ENCODE data around the gene AP1M1. TPM values are rescaled to one million over a fixed set of nuclear protein-coding genes. Genes with fewer than 3 reads are reported as not detected.

The AP1M1 gene
- total and polyA plus RNA-seq, 9 donors: 28.4 to 81.7 (median 51.6) TPM

DNA sequence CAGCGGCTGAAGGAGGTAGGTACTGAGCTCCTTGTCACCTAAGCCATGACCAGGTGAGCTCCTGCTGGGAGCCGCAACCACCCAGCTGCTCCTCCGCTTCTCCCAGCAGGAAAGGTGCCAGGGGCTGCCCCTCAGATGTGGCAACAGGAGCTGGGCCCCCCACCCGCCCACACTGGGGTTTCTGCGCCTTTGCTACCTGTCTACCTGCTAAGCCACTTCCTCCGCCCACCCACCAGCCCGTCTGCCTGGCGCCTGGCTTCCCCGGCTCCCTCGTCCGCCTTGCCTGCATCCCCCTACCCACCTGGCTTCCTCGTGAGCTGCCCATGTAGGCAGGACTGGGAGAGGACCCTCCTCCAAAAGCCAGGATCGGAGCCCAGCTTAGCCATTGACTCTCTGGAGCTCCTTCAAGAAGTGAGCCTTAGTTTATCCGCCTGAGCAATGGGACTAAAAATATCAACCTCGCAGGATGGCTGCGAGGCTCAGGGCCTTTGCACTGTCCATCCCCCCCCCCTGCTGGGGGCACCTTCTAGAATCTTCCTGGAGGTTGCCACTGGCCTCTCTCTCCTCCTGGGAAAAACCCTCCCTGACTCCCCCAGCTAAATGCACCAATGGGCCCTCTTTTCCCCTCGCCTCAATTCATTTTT, 71.1 kb downstream of the AP1M1 start:
- Histone ChIP-seq H3K36me3 (no peaks in the 10 kb centered on the region), H3K4me3 (no peak overlapping the region), H3K27me3 (no peaks in the 10 kb centered on the region), H3K9me3 (no peaks in the 10 kb centered on the region), H3K4me1 (ENCODE audit: insufficient read depth) (peaks cover 10% of the 10 kb centered on the region), H3K27ac (no peak overlapping the region)
- WGBS, 3 donors: 92 to 97% (median 93%) methylated on average over 17 of the region's 17 CpGs
- no peak for DNase-seq
- TF ChIP-seq POLR2A (IDR thresholded peaks at IDR 0.05) (no peak), EP300 (IDR thresholded peaks at IDR 0.05) (no peak)
- TF ChIP-seq, protein P1, sequence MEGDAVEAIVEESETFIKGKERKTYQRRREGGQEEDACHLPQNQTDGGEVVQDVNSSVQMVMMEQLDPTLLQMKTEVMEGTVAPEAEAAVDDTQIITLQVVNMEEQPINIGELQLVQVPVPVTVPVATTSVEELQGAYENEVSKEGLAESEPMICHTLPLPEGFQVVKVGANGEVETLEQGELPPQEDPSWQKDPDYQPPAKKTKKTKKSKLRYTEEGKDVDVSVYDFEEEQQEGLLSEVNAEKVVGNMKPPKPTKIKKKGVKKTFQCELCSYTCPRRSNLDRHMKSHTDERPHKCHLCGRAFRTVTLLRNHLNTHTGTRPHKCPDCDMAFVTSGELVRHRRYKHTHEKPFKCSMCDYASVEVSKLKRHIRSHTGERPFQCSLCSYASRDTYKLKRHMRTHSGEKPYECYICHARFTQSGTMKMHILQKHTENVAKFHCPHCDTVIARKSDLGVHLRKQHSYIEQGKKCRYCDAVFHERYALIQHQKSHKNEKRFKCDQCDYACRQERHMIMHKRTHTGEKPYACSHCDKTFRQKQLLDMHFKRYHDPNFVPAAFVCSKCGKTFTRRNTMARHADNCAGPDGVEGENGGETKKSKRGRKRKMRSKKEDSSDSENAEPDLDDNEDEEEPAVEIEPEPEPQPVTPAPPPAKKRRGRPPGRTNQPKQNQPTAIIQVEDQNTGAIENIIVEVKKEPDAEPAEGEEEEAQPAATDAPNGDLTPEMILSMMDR (IDR thresholded peaks at IDR 0.05): no peak
- intact Hi-C loops (cut with DNase I): no loop called here

DNA sequence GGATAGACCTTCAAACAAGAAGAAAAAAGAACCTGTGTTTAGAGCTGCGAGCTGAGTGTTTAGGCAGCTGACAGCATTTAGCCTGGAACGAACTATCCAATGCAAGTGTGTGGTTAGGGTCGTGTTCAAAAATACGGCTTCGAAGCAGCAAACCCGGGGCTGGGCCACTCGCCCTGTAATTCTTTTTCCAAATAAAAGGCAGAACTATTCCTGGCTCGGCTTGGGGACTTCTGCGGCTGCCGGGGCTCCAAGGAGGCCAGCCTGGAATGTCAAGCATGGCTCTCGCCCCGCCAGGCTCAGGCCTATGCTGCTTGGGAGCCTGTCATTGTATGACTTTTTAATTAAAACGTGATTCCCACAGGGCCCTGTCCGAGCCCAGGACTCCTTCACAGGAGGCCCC, 75.2 kb downstream of the AP1M1 start:
- DNase-seq: peak in 2 of 5 donors; percentile 53 to 63
- H3K36me3 ChIP-seq: no peaks in the 10 kb centered on the region
- H3K4me1 ChIP-seq (ENCODE audit: insufficient read depth): peaks cover 12% of the 10 kb centered on the region
- peak overlapping the region; percentile 49 to 85 for H3K27ac ChIP-seq
- TF ChIP-seq POLR2A (IDR thresholded peaks at IDR 0.05) (no peak), EP300 (IDR thresholded peaks at IDR 0.05) (no peak)
- TF ChIP-seq, protein P1 (IDR thresholded peaks at IDR 0.05): no peak
- intact Hi-C loops (cut with DNase I): no loop called here
- no peak overlapping the region for H3K4me3 ChIP-seq
- WGBS, 3 donors: 8 to 13% (median 9%) methylated on average over 14 of the region's 14 CpGs
- H3K9me3 ChIP-seq: no peaks in the 10 kb centered on the region
- H3K27me3 ChIP-seq: no peaks in the 10 kb centered on the region

DNA sequence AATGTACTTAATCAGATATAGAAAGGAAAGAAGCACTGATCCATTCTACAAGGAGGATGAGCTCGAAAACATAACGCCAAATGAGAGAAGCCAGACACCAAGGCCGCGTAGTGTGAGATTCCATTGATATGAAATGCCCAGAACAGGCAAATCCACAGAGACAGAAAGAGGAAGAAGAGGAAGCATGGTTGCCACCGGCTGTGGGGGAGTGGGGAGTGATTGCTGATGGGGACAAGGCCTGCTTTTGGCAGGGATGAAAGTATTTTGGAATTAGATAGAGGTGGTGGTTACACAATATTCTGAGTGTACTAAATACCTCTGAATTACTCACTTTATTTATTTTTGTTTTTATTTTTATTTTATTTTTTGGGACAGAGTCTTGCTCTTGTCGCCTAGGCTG, 76.7 kb downstream of the AP1M1 start:
- intact Hi-C loops (cut with DNase I): no loop called here
- WGBS, 3 donors: 71 to 78% (median 71%) methylated on average over 6 of the region's 6 CpGs

DNA sequence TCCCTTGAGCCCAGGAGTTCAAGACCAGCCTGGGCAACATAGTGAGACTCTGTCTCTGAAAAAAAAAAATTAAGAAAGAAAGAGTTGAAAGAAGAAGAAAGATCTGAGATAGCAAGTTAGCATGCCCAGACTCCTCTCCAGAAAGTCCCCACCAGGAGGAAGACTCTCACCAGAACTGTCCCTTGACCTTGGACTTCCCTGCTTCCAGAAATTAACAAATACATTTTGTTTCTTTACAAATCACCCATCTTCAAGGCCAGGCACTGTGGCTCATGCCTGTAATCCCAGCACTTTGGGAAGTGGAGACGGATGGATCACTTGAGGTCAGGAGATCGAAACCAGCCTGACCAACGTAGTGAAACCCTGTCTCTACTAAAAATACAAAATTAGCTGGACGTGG, 82.6 kb downstream of the AP1M1 start:
- WGBS, 3 donors: 51 to 74% (median 64%) methylated on average over 4 of the region's 4 CpGs
- DNase-seq: no peak
- Histone ChIP-seq H3K36me3 (no peaks in the 10 kb centered on the region), H3K27ac (no peak overlapping the region), H3K4me1 (ENCODE audit: insufficient read depth) (peaks cover 9% of the 10 kb centered on the region), H3K27me3 (no peaks in the 10 kb centered on the region), H3K9me3 (no peaks in the 10 kb centered on the region), H3K4me3 (no peak overlapping the region)
- TF ChIP-seq EP300 (IDR thresholded peaks at IDR 0.05): no peak
- TF ChIP-seq, protein P1 (IDR thresholded peaks at IDR 0.05): no peak
- no peak for TF ChIP-seq POLR2A (IDR thresholded peaks at IDR 0.05)
- intact Hi-C loops (cut with DNase I): no loop called here

More for the DNA sequence above, 76.7 kb downstream of the AP1M1 start:
- H3K27ac ChIP-seq: peak overlapping the region in 1 of 2 donors; percentile 85
- no peaks in the 10 kb centered on the region for H3K36me3 ChIP-seq
- H3K4me3 ChIP-seq: no peak overlapping the region
- no peaks in the 10 kb centered on the region for H3K27me3 ChIP-seq
- H3K4me1 ChIP-seq (ENCODE audit: insufficient read depth): peaks cover 12% of the 10 kb centered on the region
- DNase-seq: peak in 3 of 5 donors; percentile 64 to 72 (median 67)
- H3K9me3 ChIP-seq: no peaks in the 10 kb centered on the region
- TF ChIP-seq EP300 (IDR thresholded peaks at IDR 0.05) (no peak), POLR2A (IDR thresholded peaks at IDR 0.05) (no peak)
- TF ChIP-seq, protein P1 (IDR thresholded peaks at IDR 0.05): no peak
